Neural progenitor cell (in vitro differentiated cells): ENCODE measurements around the gene SSTR4.

Experiments
- CTCF ChIP-seq: fragments of 200-600 bp; sonication (generic); IDR thresholded peaks from 2 replicates; pipeline ENCODE4 v1.5.1; 2017; ENCODE audit warnings: antibody characterized with exemption, mild to moderate bottlenecking
- EZH2 ChIP-seq: fragments of 200-600 bp; sonication (generic); IDR thresholded peaks from 2 replicates; pipeline ENCODE4 v1.6.1; 2017; ENCODE audit warnings: antibody characterized with exemption, mild to moderate bottlenecking, moderate library complexity
- EZH2phosphoT487 ChIP-seq: fragments of 200-600 bp; sonication (generic); IDR thresholded peaks from 2 replicates; pipeline ENCODE4 v1.6.1; 2017; ENCODE audit warnings: antibody characterized with exemption

GRCh38 chr20:23003077-23003635 lies 32.0 kb upstream of the SSTR4 start:
- no peak for TF ChIP-seq CTCF
- TF ChIP-seq EZH2phosphoT487 = no peak
- no peak for TF ChIP-seq EZH2
